Retinal pigment epithelial cell (primary cell): ENCODE results near the gene TC2N.
A peak's percentile ranks its signal among the peaks of the same experiment; 100 is the strongest.
"Not testable (repeated sequence)": the region's sequence is repeated elsewhere in the genome, so short reads cannot be mapped to it uniquely, and the experiment has no call there.

Source experiments
- DNase-seq: peaks from one replicate; pipeline ENCODE4 v3.0.0-alpha.2; 2010; ENCODE audit warnings: low read depth
- H3K4me3 ChIP-seq: 2 replicates; pipeline ENCODE4 v1.5.1; 2011; ENCODE audit warnings: mild to moderate bottlenecking, low read length, control low read depth, moderate library complexity
- CTCF ChIP-seq: conservative IDR thresholded peaks from 2 replicates; pipeline ENCODE4 v1.5.1; 2011; ENCODE audit warnings: low read depth, low read length, control low read depth, inconsistent platforms

TC2N gene

GRCh38 chr14:91744068-91744480 lies 123.3 kb downstream of the TC2N start:
- H3K4me3 ChIP-seq = no peak overlapping the region
- no peak for TF ChIP-seq CTCF
- DNase-seq = no peak

GRCh38 chr14:91743305-91743653 lies 124.1 kb downstream of the TC2N start:
- TF ChIP-seq CTCF = no peak
- no peak overlapping the region for H3K4me3 ChIP-seq
- no peak for DNase-seq

GRCh38 chr14:91742621-91743304 lies 124.6 kb downstream of the TC2N start:
- no peak for TF ChIP-seq CTCF
- no peak overlapping the region for H3K4me3 ChIP-seq
- DNase-seq = peak; percentile 23

- DNase-seq, H3K4me3 ChIP-seq: not testable (repeated sequence)
Measured at GRCh38 chr14:91739867-91740266, 127.5 kb downstream of the TC2N start.

GRCh38 chr14:91737619-91738018 lies 129.7 kb downstream of the TC2N start:
- DNase-seq = peak; percentile 27
- H3K4me3 ChIP-seq = no peak overlapping the region
- TF ChIP-seq CTCF = no peak

GRCh38 chr14:91732859-91733477 lies 134.4 kb downstream of the TC2N start:
- no peak for TF ChIP-seq CTCF
- H3K4me3 ChIP-seq = no peak overlapping the region
- no peak for DNase-seq

GRCh38 chr14:91732439-91732838 lies 134.9 kb downstream of the TC2N start:
- DNase-seq = no peak
- no peak overlapping the region for H3K4me3 ChIP-seq
- TF ChIP-seq CTCF = no peak
